ENCODE results near the gene CAGE1.

Gene CAGE1

DNA sequence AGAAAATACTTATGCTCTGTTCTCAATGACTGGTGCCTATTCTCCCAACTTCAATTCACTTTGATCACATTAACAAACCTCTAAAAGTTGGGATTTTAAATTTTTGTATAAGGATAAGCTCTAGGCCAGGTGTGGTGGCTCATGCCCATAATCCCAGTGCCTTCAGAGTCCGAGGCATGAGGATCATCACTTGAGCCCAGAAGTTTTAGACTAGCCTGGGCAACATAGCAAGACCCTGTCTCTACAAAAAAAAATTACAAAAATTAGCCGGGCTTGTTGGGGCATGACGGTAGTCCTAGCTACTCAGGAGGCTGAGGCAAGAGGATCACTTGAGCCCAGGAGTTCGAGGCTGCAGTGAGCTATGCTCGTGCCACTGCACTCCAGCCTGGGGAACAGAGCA lies 80.5 kb downstream of the CAGE1 start:
- no peak for DNase-seq (ENCODE audit: low read depth)

DNA sequence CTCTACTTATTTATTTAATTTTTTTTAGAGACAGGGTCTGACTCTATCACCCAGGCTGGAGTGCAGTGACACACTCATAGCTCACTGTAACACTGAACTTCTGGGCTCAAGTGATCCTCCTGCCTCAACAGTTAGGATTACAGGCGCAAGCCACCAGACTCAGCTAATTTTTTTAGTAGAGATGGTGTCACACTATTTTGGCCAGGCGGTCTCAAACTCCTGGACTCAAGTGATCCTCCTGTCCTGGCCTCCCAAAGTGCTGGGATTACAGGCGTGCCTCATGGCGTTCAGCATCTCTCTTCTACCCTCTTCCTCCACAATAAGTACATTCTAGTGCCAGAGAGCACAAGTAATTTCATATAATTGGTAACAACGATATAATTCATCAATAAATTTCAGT lies 82.0 kb downstream of the CAGE1 start:
- DNase-seq (ENCODE audit: low read depth), result no peak

DNA sequence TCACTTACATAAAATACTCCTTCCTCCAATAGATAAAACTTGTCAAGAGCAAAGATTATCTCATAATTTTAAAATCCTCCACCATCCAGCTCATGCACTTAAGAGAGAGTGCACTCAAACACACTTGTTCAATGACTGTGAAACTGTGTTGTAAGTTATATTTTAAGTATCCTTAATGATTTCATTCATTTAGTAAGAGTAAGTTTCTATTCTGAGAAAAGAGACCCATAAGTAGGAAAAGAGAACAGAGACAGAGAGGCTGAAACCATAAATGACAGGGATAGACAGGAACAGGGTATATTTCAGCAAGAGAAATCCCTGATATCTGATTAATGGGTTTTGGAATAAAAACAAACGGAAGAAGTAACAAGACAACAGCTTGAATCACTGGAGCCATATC lies 84.7 kb downstream of the CAGE1 start:
- no peak for DNase-seq (ENCODE audit: low read depth)

DNA sequence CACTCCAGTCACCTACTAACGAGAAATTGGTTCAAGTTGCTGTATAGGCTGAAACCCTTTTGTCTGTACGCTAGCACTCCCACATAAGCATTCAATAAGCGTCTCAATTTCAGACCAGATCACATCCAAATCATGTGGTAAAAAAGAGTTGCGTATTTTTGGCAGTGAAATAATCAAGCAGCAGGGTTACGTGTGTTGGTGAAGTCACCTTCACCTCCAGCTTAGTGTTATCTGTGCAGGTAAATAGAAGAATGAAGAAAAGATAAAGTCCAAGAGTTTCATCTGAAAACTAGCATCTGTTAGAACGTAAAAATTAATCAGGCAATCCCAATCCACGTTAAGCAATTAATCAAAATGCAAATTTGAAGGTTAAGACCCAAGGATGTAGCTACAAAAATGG lies 87.8 kb downstream of the CAGE1 start:
- DNase-seq (ENCODE audit: low read depth), result no peak

DNA sequence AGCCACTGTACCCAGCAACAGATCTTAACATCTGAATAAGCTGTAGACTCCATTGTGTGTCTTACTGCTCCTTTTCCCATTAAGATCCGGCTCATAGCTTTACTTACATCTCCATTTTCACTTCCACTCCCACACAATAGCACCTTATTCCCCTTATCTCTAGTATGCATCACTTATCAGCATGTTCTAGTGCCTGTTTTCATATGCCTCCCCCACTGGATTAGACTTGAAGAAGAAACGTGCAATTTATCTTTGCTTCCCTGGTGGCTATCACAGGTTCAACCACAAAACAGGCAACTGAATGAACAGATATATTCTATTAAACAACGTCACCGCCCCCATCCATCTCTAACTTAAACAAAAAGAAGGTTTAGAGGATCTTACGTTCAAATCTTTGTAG lies 88.6 kb downstream of the CAGE1 start:
- no peak for DNase-seq (ENCODE audit: low read depth)

DNA sequence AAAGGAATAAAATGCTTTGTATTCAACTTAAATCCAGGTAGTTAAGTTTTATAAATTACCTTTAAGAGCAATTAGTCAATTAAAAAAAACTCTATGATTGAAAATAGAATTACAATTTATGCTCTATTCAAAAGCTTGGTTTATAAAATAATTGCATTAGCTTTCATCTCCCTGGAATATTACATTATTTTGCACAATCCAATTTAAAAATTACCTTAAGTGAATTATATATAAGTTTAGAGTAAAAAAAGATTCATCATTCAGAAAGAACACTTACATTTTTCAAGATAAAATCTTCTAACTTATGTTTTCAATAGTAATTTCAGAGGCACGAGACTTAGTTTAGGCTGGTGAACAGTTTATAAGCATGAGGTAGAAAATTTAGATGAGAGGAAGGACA lies 91.4 kb downstream of the CAGE1 start:
- DNase-seq (ENCODE audit: low read depth), result no peak

DNA sequence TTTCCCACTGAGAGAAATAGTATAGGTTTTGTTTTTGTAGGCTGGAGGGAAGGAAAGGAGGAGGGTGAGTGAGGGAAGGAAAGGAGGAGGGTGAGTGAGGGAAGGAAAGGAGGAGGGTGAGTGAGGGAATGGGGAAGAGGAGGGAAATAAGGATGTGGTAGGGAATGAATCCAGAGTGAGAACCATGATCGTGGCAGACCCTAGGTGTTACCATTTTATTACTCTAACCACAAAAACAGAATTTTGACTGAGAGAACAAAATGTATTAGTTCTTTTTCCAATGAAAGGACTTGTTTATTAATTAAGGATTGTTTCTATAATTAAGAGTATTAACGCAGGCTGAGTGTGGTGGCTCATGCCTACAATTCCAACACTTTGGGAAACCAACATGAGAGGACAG lies 92.9 kb downstream of the CAGE1 start:
- no peak for DNase-seq (ENCODE audit: low read depth)

DNA sequence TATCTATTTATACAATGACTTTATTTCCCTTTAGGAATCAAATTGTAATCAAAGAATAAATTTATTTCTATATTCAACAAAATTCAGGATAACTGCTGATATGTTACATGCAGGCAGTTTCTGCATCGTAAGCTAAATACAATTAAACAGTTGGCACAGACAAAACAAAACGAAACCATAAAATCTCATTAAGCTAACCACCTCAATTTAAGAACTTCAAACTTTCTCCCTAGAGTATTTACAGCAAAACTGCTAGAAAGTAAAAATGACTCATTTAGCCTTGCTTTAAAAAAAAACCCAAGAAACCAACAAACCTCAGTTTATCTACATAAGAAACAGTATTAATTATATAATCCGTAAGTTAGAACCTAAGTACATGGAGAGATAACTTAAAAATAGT lies 93.6 kb downstream of the CAGE1 start:
- no peak for DNase-seq (ENCODE audit: low read depth)

DNA sequence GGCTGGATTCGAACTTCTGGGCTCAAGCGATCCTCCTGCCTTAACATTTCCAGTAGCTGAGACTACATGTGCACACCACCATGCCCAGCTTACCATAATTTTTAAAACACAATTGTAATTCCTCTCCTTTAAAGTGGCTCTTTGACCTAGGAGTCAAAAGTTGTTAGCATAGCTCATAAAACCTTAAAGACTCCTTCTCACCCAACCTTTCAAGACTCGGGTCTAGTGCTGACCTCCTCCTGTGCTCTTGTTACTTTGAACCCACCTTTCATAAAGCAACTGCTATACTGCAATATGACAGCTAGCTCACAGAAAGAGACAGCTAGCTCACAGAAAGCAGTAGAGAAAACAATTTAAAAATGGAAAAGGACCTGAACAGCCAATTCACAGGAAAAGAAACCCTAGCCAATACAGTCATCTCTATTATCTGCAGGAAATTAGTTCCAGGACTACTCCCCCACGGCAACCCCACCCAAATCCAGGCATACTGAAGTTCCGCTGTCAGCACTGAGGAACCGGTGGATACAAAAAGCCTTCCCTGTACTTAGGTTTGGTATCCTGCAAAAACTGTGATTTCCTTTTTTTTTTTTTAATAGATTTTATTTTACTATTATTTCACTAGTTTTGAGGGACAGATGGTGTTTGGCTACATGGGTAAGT lies 96.8 kb downstream of the CAGE1 start:
- DNase-seq (ENCODE audit: low read depth), result no peak

DNA sequence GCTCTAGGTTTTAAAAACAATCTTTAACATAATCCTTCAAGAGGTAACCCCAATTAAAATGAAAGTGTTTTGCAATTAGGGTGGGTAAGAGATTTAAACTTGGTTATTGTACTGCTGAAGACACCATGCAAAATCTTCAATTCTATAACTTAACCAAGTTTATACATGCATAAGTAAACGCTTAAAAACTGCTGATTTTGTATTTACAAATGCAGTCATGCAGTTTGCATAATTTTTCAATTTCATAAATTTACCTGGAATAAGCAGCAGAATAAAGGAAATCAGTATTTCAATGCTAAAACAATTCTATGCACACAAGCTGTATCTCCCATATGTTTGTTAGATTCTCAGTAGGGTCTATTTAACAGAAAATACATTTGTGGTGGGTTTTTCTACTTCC lies 99.5 kb downstream of the CAGE1 start:
- DNase-seq (ENCODE audit: low read depth), result no peak

DNA sequence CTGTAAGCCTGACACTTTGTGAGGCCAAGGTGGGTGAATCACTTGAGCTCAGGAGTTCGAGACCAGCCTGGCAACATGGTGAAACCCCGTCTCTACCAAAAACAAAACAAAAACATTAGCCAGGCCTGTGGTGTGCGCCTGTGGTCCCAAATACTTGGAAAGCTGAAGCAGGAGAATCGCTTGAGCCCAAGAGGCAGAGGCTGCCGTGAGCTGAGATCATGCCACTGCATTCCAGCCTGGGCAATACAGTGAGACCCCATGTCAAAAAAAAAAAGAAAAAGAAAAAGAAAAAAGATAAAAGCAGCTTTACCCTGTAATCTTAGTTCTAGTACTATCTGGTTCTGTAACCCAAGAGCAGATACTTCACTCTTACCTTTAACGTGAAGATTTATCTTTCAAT lies 104.1 kb downstream of the CAGE1 start:
- DNase-seq (ENCODE audit: low read depth), result no peak

DNA sequence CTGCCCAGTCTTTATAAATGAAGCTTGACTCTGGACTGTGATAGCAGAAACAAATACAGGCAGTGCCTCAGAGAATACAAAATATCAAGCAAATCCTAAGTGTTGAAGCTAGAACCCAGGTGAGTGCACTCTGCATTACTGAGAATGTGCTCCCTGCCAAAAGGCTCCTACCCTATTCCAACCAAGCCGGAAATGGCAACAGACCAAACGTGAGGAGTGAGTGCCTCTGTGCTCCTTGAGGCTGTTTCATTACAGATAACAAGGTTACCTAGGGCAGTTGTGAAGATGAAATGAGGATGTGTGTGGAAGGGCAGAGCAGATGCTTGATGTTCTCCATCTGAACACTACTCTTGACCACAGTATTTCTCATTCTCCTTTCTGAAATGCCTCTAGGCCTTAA lies 105.9 kb downstream of the CAGE1 start:
- no peak for DNase-seq (ENCODE audit: low read depth)

DNA sequence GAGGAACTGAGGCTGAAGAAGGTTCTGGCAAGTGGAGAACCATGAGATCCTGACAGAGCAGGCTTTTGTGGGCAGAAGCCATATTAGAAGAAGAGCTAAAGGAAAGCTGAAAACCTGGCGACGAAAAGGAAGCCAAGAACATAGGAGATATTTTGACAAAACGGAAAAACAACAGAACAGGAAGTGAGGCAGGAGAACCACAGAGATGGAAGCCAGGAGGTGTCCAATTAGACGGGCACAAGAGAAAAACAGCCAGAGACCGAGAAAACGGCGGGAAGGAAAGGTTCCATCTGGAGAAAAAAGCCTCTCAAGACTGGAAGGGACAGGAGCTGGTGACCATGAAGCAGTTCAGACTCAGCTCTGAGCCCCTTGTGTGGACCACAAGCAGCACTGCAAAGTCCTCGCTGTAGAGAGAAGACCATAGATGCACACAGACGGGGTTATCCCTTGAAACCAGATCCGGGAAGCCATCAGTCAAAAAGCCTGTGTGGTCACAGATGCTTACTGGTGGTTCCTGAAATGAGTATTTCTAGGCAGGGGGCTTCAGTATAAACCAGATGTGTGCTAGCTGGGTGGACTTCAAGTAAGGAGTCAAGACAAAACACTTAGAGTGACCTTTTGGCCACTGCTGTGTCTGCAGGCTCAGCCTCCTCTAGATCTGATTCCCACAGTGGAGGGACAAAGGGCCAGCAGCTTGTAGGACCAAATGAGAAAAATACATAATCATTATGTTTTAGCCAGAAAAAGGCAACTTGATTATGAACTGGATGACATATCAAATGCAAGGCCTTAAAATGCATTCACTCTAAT lies 107.2 kb downstream of the CAGE1 start:
- DNase-seq (ENCODE audit: low read depth), result no peak

All from stimulated activated CD8-positive, alpha-beta memory T cell treated with anti-CD3 and anti-CD28 coated beads, Interleukin-12 subunit alpha, Interleukin-12 subunit beta, amount 100 ng/mL, for 4 hours (primary cell).